AG20443 (cell line): Measurements from ENCODE around the gene TBC1D9.

ENCODE experiments used
- DNase-seq: peaks from one replicate; pipeline ENCODE4 v3.0.0; 2012; ENCODE audit warnings: low spot score, mixed read lengths

The TBC1D9 gene

DNA sequence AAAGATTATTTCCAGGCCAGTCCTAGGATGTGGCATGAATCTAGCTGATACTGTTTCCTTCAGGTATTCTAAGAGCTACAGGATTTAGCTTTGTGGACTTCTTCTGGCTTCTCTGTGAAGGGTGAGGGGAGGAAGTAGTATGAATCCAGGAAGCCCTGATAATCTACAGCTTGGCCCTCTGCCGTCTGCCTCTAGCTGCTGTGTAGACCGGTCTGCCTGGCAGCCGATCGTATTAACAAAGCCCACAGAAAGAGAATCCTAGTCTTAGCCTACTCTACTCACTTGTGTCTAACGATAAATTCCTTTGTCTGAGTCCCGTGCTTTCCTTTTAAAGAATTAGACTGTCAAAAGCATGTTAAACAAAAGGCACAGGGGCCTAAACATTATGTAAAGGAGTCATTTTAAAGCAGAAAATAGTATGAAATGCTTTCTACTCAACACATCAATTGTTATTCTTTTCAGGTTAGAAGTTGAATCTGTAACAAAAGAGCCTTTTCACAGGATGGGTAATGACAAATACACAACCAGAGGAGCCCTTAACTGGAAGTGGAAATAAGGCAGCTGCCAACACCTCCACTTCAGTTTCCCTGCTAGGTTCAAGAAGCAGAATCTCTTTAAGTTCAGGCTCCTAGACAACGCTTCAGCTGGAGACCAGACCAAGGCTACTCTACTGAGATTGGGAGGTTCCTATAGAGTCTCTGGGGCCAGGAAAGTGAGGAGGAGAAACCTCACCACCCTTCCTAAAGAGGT is 138.5 kb downstream of the TBC1D9 start:
- DNase-seq, result no peak

DNA sequence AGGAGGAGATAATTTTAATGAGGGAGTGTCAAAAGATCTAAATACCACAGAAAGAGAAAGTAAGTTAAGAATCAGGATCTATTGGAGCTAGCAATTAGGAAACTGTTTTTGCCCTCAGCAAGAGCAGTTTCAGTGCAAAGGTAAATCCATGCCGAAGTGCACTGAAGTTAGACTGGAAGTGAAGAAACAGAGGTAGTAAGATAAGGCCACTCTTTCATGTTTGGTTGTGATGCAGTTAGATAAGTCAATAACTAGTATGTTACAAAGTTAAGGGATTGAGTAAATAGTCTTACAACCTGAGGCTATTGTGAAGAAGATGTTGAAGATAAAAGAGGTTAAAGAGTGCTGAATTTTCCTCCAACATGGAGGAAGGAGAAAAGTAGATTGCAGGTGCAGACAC is 140.7 kb downstream of the TBC1D9 start:
- no peak for DNase-seq

DNA sequence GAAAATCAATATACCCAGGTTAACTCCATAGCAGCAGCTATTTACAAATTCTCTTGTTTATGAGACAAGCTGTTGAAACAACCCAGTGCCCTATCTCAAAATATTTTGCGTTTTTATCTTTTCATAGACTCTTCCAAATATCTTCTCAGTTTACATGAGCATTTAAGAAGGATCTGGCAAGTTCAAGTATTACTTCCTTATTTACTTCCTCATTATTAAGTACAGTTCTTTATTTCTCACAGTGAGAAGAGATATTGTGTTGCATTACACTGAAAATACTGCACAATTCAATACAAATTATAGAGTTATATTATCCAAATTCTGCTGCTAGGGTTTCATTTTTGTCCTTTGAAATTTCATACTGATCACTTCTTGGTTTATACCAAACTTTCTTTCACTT is 143.8 kb downstream of the TBC1D9 start:
- no peak for DNase-seq

DNA sequence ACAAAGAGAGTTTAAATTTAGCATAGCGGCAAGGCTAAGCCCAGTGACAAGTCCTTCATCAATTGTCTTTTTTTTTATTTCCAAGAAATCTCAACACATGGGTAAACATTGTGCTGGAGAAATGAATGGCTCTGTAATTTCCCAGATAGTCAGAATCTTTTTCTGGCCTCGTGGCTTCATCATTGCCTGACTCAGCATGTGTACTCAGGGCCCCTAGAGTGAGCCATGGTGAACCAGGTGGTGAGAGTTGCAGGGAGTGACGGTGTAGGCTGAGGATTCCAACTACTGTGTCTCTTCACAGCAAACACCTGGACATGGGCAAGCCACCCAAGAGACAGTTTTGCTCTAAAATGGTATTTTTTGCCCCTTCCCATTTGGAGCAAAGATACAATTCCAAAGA is 144.3 kb downstream of the TBC1D9 start:
- no peak for DNase-seq

DNA sequence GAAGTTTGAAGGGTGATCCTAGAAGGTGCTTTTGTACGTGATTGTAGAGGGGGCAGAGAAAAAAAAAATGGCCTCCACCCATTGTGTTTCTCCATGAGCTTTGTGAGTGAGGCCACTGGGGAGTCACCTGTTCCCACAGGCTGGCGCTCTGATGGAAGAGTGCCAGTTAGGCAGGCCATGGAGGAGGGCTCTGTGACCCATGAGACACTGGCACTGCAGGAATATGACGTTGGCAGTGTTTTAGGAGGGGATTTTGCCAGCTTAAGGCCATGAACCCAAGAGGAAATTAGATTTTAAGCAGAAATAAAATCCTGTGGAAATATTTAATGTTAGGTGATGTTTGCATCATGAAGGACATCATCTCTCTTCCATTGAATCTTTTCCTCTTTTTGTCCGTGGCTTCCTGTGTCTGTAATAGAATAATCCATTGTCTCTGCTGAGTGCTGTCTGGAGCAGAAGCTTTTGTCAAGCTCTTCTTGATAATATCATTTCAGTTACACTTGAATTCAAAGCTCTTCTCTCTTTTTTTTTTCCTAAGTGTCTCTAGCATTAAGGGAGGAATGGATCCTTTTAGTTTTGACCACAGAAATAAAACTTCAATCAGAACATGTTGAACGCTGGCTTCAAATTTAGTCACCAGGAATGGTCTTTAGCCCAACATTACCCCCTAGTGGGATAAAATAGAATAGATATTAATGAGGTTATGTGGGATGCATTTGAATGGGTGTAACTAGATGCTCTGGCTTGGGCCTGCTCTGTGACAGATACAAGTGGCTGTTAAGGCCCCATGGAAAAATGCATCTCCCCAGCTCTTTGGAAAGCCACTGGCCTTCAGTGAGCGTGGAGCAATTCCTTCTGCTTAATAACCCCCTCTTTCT is 146.4 kb downstream of the TBC1D9 start:
- peak; percentile 76 for DNase-seq

DNA sequence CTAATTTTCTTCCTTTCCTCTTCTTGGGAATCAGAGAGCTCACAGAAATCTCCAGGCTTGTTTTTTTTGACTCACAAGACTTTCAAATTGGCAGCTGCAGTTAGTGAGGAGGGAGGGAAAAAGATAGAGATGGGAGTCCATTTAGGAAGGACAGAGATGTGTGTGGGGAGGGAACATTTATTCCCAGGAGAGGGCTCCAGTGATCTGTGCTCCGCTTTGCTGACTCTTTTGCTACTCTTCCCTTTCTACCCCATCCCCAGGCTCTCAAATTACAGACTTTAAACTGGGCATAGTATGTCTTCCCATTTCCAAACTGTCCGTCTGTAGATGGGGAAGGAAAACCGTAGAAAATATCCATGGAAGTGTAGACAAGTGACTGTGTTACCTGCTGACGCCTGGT is 148.3 kb downstream of the TBC1D9 start:
- DNase-seq, result no peak

DNA sequence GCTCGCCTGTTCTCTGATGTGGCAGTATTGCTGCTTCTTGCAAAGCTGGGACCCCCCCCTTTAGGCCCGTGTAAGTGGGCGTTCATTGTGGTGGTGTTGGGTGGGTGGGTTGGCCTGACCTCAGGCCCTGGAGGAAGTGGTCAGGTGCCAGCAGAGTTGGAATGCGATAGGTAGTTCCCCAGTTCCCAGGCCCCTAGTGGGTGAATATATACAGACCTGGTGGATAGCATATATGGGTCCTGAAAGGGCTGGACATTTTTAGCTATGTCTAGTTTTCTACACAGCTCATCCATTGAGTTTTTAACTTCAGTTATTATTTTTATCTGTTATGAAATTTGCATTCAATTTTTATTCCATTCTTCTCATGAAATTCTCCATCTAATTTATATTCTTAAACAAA is 151.6 kb downstream of the TBC1D9 start:
- no peak for DNase-seq

DNA sequence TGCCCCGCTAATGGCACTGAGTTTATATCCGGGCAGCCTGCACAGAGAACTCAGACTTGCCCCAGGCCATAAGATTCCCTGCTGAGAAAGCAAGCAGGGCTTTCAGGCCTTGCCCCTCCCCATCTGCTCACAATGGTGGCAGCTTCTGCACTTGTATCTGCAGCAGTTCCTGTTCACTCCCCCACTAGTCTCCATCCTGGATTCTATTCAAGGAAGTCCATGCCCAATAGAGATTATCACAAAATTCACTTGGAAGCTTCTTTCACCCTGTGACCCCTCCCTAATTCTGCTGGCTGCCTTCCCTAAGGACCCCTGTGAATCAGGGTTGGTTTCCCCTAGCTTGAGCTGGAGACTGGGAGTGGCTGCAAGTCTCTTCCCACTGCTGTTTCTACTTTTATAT is 152.9 kb downstream of the TBC1D9 start:
- DNase-seq, result no peak

DNA sequence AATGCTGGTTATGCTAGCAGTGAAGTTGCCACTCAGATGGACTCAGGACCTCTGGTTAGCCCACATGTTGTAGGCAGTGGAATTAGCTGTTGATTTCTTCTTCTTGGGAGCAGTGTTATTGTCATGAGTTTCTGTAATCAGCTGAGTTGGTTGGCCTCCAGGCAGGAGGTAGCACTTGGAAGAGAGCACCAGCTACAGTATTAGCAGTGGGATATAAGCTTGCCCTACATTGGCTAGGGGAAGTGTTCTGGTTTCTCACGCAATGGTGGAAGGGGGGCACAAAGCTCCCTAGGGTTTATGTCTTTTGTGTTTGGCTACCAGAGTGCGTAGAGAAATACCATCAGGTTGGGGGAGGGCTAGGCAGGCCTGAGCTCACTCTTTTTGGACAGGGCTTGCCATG is 153.5 kb downstream of the TBC1D9 start:
- DNase-seq, result no peak

DNA sequence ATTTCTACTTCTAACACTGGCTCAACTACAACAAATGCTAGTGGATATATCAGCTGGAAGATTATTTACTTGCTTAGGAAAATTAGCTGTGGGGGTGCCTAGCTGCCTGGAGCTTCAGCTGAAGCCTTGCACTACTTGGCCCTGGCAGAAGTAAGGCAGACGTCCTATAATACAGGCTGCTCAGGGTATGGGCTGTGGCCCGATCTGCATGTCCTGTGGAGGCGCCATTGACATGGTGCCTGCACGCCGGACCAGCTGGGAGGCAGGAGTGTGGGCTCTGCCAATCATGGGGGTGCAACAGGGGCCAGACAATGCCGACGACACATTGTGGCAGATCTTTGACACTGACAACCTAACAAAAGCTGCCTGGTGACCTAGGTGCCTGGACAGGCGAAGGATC is 155.8 kb downstream of the TBC1D9 start:
- DNase-seq, result no peak

DNA sequence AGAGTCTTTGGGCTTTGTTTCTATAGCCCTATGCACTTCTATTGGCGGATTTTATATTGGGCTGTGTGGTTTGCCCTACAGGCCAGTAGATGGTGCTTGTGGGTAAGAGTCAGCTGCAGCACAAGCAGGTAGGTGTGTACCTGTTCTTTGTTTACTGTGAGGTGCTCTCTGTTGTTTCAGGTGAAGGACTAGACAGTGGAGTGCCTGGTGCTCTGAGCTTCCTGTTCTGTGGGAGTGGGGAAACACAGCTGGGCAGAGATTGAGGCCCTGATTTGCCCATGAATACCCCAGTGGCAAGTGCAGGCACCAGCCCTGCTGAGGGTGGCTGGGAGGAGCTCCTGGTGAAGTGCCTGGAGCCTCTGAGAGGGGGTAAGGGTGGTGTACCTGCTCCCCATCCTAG is 161.1 kb downstream of the TBC1D9 start:
- DNase-seq, result peak; percentile 27

DNA sequence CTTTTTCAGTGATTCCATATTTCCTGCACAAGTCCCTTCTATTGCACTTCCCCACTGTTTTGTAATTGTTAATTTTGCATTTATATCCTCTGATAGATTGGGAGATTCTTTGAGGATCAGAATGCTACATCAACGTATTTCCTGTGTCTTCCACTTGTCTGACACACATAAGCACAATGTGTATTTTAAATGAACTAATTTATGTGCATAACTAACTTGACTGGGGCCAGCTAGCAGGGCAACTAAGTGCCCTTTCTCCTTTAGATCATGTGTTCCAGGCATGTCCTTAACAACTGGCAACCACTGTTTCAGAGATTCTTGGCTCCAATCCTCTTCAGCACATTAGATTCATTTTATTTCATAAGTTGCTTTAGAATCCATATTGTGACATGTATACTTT is 171.7 kb downstream of the TBC1D9 start:
- no peak for DNase-seq

DNA sequence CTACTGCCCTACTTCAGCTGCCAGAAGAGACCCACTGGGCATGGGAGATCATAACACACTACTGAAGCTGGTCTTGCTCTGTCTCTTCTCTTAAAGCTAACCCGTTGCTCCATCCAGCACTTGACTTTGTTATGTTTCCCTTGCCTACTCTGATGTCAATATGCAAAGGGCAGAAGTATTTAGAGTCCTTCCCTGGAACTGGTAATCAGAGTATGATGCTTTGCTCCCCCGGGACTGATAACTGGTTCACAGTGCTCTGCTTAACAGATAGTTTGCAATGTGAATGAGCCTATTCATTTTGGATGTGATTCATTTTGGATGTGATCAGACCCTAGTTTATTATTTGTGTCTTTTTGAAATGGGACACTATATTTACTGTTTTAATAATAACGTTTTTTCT is 175.1 kb downstream of the TBC1D9 start:
- DNase-seq, result no peak

DNA sequence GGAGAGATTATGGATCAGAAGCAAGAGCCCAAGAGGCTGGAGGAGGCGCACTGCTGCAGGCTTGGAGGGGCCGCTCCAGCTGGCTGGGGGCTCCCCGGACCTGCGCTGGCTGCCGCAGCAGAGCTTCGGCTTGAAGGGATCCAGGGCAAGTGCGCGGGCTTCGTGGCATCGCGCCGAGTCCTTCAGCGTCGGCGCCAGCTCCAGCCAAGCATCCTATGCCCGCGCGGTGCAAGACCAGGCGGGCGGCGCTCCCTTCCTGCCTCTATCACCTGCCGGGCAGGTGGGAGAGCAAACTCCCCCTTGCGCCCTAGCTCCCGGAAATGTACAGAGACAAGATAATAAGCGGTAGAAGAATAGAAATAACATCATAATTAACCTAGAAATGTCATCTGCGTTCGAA is 176.9 kb downstream of the TBC1D9 start:
- DNase-seq, result no peak

DNA sequence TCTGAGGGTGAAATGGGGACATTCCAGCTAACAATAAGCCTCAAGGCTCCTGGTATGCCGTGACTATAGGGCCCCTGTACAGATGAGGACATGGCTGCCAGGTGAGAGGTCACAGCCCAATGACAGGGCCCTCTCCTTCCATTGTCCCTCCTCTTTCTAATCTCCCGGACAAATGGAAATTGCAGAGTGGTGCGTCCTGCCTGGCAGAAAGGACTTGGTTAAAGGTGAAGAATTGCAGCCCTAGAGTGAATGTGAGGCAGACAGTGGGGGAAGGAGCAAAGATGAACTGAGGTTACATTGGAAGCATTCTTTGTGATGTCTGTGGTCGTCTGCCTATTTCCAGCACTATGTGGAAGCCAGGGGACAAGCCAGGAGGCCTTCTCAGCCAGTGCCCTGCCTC is 180.7 kb downstream of the TBC1D9 start:
- DNase-seq, result no peak

DNA sequence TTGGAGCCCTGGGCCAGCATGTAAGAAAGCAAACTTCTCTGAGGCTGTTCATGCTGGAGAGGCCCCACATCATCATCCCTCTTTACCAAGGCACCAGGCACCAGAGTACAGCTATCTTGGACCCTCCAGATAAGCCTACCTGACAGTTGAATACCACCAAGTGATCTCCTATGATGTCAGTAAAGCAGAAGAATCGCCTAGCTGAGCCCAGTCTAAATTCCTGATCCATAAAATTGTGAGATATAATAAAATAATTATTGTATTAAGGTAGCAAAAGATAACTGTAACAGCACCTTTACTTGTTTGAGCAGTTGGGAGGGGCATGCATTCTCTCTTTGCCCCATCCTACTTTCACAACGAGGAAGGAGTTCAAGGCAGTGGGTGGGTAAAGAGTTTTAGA is 184.6 kb downstream of the TBC1D9 start:
- no peak for DNase-seq
